Activated naive CD4-positive, alpha-beta T cell treated with anti-CD3 and anti-CD28 coated beads, Interleukin-2, amount 50 U/mL, for 16 hours (primary cell): Measurements from ENCODE around the gene LRRK2.
"Not testable (repeated sequence)": the region's sequence is repeated elsewhere in the genome, so short reads cannot be mapped to it uniquely, and the experiment has no call there.

ENCODE experiments used
- DNase-seq: peaks from one replicate; pipeline ENCODE4 v3.0.0-alpha.2; 2020

The LRRK2 gene

DNA sequence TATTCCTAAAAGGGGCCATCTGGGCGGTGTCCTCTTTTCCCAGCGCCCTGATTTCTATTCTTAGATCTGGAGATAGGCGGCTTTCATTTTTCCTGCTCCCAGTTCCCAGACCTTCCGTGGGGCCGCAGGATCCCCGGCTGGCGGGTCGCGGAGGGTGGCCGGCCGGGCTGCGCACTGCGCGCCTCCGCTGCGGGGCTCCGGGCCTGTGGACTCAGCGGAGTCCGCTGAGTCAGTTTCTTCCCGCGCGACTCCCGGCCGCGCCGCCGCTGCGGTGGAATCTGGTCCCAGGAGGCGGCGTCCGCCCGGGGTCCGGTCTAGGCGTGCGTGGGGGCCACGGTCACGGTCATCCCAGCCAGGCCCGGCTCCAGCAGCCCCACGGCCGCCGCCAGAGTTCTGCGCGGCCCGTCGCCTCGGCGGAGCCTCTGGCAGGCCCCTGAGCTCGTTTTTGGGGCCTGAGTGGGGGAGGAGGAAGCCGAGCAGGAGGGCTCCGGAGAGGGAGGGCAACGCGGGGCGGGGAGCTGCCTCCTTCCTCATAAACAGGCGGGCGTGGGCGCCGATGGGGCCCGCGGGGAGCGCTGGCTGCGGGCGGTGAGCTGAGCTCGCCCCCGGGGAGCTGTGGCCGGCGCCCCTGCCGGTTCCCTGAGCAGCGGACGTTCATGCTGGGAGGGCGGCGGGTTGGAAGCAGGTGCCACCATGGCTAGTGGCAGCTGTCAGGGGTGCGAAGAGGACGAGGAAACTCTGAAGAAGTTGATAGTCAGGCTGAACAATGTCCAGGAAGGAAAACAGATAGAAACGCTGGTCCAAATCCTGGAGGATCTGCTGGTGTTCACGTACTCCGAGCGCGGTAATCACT is at the start of gene LRRK2:
Gene LRRK2 (plus strand): TSS at position 559 of the 853 bp plus-strand sequence. CDS start 135 bp downstream, at position 694.
- peak; percentile 11 for DNase-seq

DNA sequence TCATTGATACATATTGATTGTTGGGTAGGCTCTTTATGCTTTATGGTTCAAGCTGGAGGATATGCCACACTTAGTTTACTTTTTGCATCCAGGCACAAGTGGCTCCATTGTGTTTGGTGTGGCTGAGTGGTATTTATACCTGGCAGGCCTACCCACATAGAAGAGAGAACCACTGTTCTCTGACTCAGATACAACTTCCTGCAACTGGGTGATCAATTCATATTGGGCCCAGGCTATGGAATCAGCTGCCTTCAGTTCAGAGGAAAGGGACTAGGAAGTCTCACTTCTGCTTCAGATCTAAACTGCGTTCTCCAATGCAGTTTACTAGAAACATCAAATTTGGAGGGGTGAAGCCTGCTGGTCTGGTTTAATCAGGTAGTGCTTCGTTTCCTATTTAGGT is 49.8 kb upstream of the LRRK2 start:
- DNase-seq: no peak

- no peak for DNase-seq
Observed at GRCh38 chr12:40175489-40175888, 49.3 kb upstream of the LRRK2 start.

- DNase-seq: no peak
Observed at GRCh38 chr12:40178701-40179100, 46.1 kb upstream of the LRRK2 start.

DNA sequence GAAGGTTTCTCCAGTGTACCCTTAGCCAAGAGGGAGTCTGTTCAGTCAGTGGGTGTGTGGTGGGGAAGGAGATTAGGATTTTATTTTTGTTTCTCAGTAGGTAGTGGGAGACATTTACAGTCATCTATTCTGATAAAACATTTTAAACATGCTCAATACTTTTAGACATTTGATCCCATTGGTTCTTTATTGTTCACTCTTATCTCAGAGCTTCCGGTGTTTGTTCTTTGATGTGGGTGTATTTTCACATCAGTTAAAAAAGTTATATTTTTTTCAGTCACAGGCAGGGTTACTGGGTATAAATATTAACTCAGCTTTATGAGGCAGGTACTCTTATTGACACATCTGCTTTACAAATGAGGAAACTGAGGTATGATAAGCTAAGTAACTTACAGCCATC is 43.3 kb upstream of the LRRK2 start:
- no peak for DNase-seq

- no peak for DNase-seq
Observed at GRCh38 chr12:40183715-40184114, 41.1 kb upstream of the LRRK2 start.

GRCh38 chr12:40184493-40185302 is 40.1 kb upstream of the LRRK2 start:
- DNase-seq: no peak

DNA sequence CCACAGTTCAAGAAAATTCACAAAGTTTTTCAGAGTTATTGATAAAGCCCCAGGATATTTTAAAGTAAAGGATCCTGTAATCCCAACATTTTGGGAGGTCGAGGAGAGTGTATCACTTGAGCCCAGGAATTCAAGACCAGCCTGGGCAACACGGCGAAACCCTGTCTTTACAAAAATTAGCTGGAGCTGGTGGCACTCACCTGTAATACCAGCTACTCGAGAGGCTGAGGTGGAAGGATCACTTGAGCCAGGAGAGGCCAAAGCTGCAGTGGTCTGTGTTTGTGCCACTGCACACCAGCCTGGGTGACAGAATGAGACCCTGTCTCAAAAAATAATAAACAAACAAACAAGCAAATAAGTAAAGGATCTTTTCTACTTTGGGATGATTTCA is 39.5 kb upstream of the LRRK2 start:
- DNase-seq: no peak

DNA sequence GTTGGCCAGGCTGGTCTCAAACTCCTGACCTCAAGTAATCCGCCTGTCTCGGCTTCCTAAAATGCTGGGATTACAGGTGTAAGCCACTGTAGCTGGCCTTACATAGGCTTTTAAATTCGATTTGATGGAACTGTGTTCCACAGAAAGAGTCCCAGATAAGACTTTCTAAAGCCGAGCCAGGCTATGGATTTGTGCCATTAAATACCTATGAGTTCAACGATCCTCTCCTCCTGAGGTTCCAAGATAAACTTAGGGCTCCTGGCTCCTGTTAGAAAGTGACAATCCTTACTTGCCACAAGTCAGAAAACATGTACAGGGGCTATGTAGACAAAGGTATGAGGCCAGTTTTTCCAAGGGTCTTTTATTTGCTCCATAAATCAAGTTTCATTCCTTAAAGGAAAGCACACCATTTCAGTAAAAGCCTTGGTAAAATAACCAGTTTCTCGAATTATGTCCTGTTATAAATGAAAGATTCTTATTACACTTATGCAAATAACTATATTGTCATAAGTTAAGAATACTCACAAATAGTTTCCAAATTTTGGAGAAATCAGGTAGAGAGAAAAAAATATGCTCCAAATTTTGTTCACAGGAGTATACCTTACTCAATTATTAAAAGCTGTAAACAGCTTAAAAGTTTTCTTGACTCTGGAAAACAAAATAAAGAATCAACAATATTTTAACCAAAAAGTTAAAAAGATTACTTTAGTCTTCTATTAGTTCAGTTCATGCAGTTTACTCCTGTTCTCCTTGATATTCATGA is 36.1 kb upstream of the LRRK2 start:
- no peak for DNase-seq

GRCh38 chr12:40192704-40193255 is 32.0 kb upstream of the LRRK2 start:
- no peak for DNase-seq

DNA sequence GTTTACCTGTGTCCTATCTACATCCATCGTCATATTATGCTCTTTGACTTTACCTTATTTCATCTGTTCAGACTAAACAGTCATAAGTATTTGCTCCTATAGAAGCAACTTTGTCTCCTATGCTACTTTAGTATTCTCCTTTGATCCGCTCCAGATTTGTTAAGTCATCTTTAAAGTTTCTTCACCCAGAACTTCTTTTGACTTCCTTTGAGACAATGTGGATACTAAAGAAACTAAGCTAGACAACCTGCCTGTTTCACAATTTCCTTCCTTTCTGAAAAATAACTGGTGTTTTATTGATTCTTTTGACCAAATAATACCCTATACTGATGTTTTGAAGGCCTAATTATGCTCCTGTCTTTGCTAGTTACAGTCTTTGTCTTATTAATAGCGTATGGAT is 30.0 kb upstream of the LRRK2 start:
- no peak for DNase-seq

GRCh38 chr12:40197590-40197989 is 27.2 kb upstream of the LRRK2 start:
- DNase-seq: no peak

DNA sequence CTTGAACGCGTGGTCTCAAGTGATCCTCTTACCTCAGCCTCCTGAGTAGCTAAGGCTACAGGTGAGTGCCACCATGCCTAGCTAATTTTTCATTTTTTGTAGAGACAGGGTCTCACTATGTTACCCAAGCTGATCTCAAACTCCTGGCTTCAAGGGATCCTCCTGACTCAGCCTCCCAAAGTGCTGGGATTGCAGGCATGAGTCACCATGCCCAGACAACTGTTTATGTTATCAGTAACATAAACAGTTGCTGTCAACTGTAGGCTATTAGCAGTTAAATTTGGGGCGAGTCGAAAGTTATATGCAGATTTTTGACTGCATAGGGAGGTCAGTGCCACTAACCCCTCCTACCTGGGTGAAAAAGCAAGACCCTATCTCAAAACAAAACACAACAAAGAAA is 26.2 kb upstream of the LRRK2 start:
- DNase-seq: no peak

DNA sequence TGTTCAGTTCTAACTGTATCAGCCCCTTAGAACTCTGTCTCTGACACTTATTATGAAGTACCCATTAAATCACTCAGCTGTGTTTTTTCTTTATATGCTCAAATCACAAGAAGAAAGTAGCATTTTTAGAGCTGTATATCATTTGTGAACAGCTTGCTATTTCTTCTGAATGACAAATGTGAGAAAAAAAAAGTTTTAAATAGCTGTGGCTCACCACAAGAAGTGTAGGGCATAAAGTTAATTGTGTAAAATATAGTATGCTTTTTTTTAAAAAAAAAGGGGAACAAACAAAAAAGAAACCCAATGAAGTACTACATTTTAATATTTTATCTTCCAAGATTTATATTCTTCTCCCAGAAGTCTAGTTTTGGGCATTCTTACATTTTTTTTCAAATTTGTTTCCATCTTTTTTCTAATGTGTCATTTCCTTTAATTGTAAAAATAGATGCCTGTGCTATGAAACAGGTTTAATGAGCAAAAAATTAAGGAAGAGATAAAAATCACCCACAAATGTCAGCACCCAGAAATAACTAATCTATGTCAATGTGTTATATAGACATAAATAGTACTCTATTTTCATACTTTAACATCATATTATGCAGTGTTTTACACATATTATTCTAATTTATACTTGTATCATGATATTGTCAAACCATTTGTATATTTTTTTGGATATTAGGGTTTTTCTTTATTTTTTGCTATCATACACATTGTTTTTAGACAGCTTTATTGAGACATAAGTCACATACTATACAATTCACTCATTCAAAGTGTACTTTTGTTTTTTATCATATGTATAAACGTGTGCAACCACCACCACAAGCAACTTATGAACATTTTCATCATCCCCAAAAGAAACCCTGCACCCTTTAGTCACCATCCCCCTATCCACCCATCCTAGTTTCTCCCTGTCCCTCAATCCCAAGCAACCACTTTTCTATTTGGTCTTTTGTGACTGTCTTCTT is 22.4 kb upstream of the LRRK2 start:
- no peak for DNase-seq

- no peak for DNase-seq
Observed at GRCh38 chr12:40203060-40203430, 21.8 kb upstream of the LRRK2 start.

DNA sequence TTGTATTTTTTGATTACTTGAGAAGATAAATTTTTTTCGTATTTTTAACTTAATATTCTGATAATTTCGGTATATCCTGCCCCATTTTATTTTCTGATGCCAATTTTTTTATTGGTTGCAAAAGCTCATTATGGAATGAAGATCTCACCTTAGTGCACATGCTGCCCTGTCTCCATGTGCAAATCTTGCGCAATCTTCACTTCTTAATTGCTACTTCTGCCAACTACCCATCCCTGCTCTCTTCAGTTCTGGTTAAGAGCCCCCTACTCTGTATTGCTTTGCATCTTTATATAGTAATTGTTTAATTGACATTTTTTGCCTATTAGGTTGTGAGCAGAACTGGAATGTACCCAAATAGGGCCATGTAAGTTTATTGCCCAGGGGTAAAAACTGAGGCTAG is 20.5 kb upstream of the LRRK2 start:
- DNase-seq: no peak

- DNase-seq: no peak
Observed at GRCh38 chr12:40207551-40207950, 17.2 kb upstream of the LRRK2 start.

GRCh38 chr12:40208707-40209446 is 15.9 kb upstream of the LRRK2 start:
- DNase-seq: no peak

- DNase-seq: no peak
Observed at GRCh38 chr12:40209886-40210285, 14.9 kb upstream of the LRRK2 start.

GRCh38 chr12:40211186-40211585 is 13.6 kb upstream of the LRRK2 start:
- not testable (repeated sequence) for DNase-seq

- DNase-seq: no peak
Observed at GRCh38 chr12:40212566-40212965, 12.2 kb upstream of the LRRK2 start.
